ENCODE measurements around the gene CCL3.
A peak's percentile ranks its signal among the peaks of the same experiment; 100 is the strongest.
"Not testable (repeated sequence)": the region's sequence is repeated elsewhere in the genome, so short reads cannot be mapped to it uniquely, and the experiment has no call there.

The CCL3 gene

GRCh38 chr17:36127199-36127893 is 37.4 kb upstream of the CCL3 start:
- peak; percentile 27 for DNase-seq (ENCODE audit: low spot score)
- in situ Hi-C loops (cut with MboI; ENCODE audit: low pct_unique_long_range_greater_than_20kb, low sequenced_read_pairs, unreplicated experiment), result no loop called here
- no peak for TF ChIP-seq CTCF (IDR thresholded peaks at IDR 0.05; ENCODE audit: extremely low read depth, insufficient read depth, missing control alignments)

- in situ Hi-C loops (cut with MboI; ENCODE audit: low pct_unique_long_range_greater_than_20kb, low sequenced_read_pairs, unreplicated experiment), result no loop called here
- no peak for TF ChIP-seq CTCF (IDR thresholded peaks at IDR 0.05; ENCODE audit: extremely low read depth, insufficient read depth, missing control alignments)
- DNase-seq (ENCODE audit: low spot score), result no peak
Observed at GRCh38 chr17:36124879-36125824, 35.2 kb upstream of the CCL3 start.

GRCh38 chr17:36123431-36123830 is 33.5 kb upstream of the CCL3 start:
- in situ Hi-C loops (cut with MboI; ENCODE audit: low pct_unique_long_range_greater_than_20kb, low sequenced_read_pairs, unreplicated experiment), result no loop called here
- TF ChIP-seq CTCF (IDR thresholded peaks at IDR 0.05; ENCODE audit: extremely low read depth, insufficient read depth, missing control alignments), result no peak
- no peak for DNase-seq (ENCODE audit: low spot score)

- in situ Hi-C loops (cut with MboI; ENCODE audit: low pct_unique_long_range_greater_than_20kb, low sequenced_read_pairs, unreplicated experiment); DNase-seq (ENCODE audit: low spot score): not testable (repeated sequence)
Observed at GRCh38 chr17:36121099-36121498, 31.2 kb upstream of the CCL3 start.

- TF ChIP-seq CTCF (IDR thresholded peaks at IDR 0.05; ENCODE audit: extremely low read depth, insufficient read depth, missing control alignments), result no peak
- in situ Hi-C loops (cut with MboI; ENCODE audit: low pct_unique_long_range_greater_than_20kb, low sequenced_read_pairs, unreplicated experiment), result no loop called here
- no peak for DNase-seq (ENCODE audit: low spot score)
Observed at GRCh38 chr17:36120221-36120620, 30.3 kb upstream of the CCL3 start.

- no peak for TF ChIP-seq CTCF (IDR thresholded peaks at IDR 0.05; ENCODE audit: extremely low read depth, insufficient read depth, missing control alignments)
- in situ Hi-C loops (cut with MboI; ENCODE audit: low pct_unique_long_range_greater_than_20kb, low sequenced_read_pairs, unreplicated experiment), result no loop called here
- DNase-seq (ENCODE audit: low spot score), result no peak
Observed at GRCh38 chr17:36118477-36119353, 28.8 kb upstream of the CCL3 start.

All from GM13977 (cell line).